ENCODE measurements around the gene DISC1.
"Not testable (repeated sequence)": the region's sequence is repeated elsewhere in the genome, so short reads cannot be mapped to it uniquely, and the experiment has no call there.

Gene DISC1

DNA sequence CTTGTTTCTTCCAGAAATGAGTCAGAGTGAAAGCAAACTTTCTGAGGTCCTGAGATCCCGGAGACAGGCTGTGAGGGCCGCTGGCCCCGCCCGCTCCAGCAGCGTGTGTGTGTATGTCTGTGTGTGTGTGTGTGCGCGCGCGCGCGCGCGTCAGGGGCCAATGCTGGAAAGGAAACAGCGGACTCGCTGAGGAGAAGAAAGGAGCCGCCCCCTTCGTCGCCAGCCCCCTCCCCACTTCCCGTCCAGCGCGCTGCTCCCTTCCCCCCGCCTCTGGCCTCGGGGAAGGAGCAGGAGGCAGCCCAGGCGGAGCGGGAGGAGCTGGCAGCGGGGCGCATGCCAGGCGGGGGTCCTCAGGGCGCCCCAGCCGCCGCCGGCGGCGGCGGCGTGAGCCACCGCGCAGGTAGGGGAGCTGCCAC lies at the start of gene DISC1:
Gene DISC1 (plus strand): TSS at position 256 of the 416 bp plus-strand sequence. CDS start 78 bp downstream, at position 334.
- peak; percentile 78 for DNase-seq

DNA sequence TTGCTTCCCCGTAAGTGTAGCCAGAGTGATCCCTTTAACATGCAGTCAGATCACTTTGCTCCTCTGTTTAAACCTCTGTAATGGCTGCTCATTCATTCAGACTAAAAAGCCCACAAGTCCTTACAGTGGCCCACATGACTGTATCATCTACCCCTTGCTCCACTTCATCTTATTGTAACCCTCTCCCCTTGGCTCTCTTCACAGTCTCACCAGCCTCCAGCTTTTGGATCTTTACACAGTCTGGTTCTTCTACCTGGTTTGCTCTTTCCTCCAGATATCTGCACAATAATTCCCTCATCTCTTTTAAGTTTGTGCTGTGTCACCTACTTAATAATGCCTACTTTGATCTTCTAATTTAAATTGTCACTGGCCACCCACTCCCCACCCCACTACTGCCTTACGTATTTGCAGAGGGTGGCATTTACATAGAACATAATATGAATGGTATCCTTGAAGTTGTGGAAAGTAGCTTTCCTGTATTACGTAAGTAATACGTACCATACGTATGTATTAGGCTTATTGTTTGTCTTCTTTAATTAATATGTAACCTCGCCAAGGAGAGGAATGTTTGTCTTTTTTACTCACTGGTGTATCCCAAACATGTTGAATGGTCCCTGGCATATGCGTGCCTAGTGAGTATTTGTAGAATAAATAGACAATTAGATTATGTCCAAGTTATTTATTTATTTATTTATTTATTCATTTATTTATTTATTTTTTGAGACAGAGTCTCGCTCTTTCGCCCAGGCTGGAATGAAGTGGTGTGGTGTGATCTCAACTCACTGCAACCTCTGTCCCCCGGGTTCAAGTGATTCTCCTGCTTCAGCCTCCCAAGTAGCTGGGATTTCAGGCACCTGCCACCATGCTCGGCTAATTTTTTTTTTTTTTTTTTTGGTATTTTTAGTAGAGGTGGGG lies 49.5 kb upstream of the DISC1 start:
- no peak for DNase-seq

DNA sequence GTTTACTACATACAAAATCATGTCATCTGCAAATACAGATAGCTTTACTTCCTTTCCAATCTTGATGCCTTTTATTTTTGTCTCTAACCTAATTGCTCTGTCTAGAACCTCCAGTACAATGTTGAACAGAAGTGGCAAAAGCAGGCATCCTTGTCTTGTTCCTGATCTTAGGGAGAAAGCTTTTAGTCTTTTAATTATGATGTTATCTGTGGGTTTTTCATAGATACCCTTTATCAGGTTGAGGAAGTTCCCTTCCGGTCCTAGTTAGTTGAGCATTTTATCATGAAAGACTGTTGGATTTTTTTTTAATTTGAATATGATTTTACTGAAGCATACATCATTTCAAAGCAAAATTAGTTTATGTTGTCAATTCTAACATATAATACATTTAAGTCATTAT lies 45.7 kb upstream of the DISC1 start:
- DNase-seq: no peak

DNA sequence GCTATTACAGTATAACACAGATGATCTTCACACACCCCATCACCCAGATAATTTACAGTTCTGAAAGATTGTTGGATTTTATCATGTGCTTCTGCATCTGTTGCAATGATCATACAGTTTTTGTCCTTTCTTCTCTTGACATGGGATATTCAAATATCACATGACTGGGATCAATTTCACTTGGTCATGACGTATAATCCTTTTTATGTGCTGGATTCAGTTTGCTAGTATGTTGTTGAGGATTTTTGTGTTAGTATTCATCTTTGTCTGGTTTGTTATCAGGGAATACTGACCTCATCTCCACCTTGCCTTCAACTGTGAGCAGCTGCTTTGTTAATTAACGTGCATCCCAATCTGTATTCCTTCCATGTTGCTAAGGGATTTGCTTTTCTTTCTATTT lies 44.7 kb upstream of the DISC1 start:
- DNase-seq: no peak

DNA sequence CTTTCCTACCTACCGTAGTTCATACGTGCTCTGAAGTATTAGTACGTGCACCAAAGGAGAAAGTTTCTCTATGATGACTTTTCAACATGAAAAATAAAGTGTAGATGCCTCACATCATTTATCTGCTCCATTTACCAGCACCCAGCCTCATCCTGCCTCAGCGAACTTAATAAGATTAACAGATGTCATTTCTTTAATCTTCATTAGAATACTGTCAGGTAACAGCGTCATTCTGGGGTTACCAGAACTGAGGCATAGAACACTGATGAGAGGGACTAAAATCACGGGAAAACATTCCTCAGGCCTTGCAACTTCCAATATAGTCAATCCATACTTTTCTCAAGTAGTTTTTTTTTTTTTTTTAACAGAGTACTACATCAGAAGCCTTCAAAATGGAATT lies 43.2 kb upstream of the DISC1 start:
- no peak for DNase-seq

DNA sequence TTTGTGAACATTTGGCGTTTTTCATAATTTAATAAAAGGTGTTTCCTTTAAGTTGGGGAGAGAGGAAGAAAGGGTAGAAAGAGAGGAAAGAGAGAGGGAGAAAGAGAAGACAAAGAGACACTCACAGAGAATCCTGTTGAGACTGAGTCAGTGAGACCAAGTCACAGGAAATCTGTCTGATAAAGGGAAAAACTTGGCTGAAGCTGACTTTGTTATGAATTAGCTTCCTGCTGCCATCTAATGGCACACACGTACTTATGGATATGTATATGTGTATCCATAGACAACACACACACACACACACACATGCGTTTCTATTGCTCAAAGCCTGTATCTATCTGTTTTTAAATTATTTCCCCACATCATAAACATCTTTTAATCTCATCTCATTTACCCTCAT lies 42.5 kb upstream of the DISC1 start:
- DNase-seq: peak; percentile 24

DNA sequence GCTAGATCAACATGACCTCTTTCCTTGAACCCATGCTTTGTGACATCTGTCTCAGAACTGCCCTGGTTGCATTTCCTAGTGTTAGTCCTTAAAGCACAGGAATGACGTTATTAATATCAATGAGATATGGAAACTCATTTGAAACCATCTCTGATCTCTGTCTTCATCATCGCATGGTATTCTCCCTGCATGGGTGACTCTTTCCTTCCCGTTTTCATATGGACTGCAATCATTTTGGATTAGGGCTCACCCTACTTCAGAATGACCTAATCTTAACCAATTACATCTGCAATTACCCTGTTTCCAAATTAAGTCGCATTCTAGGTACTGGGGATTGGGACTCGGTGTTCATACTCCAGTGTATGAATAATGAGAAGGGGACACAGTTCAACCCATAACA lies 41.7 kb upstream of the DISC1 start:
- DNase-seq: no peak

DNA sequence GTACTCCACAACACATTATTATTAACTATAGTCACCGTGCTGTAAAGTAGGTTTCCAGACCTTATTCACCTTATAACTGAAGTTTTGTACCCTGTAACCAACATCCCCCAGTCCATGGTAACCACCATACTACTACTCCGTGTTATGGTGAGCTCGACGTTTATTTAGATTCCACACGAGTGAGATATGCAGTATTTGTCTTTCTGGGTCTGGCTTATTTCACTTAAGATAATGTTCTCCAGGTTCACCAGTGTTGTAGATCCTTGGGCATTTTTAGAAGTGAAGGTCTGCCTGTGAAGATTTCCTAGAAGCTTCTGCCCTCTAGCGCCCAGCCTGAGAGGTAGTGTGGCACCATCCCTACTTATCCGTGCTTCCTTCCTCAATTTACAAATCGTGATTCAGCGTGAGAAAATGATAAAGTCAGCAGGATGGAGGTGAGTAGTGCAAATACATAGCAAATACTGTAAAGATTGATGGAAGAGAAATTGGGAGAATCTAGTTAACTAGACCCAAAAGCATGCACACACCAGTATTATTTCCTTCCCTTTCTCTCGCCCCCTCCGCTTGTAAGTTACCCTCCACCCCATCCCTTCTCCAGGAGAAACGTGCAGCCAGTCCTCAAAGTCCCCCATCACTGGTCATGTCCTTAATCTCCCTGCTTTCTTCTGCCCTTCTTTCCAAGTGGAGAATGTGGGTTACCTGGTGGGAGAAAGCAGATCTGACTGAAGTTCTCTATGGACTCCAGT lies 36.0 kb upstream of the DISC1 start:
- peak; percentile 59 for DNase-seq

DNA sequence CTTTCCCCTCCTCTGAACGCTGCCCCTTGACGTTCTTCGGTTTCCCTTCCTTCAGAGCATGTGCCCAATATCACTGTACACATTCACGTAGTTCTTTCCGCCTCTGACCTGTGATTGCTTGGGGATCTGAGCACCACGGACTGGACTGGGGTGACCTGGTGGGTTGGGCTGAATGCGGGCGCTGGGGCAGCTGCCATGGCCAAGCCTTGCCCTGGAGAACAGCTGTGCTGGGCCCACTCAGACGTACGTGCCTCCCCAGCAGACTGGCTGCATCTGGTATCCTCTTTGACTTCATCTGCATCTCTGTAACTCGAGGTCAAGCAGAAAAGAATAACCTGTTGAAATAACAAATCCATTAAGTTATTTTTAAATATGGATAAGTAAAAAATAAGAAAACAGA lies 35.1 kb upstream of the DISC1 start:
- no peak for DNase-seq

DNA sequence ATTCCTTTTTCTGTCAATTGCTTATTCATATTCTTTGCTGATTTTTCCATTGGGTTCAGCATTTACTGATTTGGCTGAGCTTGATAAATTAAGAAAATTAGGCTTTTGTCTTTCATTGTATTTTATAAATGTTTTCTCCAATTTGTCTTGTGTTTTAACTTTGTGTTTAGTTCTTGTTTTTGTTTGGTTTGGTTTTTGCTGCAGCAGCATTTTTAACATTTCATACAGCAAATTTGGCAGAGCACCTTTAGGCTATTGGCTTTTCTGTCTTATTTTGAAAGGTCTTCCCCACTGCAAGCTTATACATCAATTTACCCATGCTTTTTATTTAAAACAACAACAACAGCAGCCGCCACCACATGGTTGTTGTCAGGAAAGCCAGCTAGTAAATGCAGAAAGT lies 33.8 kb upstream of the DISC1 start:
- DNase-seq: no peak

DNA sequence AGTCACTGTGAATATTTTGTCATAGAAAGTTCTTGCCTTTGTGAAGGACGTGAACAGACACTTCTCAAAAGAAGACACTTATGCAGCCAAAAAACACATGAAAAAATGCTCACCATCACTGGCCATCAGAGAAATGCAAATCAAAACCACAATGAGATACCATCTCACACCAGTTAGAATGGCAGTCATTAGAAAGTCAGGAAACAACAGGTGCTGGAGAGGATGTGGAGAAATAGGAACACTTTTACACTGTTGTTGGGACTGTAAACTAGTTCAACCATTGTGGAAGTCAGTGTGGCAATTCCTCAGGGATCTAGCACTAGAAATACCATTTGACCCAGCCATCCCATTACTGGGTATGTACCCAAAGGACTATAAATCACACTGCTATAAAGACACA lies 33.3 kb upstream of the DISC1 start:
- DNase-seq: not testable (repeated sequence)

DNA sequence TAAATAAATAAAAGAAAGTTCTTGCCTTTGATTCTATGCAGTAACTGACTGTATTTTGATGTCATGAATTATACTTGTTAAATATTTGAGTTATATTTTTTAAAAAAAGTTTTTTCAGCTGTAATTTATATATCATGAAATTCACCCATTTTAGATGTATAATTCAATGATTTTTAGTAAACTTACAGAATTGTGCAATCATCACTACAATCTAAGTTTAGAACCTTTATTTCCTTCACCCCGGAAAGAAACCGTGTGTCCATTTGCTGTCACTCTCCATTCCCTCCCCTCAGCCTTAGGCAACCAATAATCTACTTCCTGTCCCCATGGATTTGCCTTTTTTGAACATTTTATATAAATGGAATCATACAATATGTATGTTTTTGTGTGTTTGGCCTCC lies 32.5 kb upstream of the DISC1 start:
- DNase-seq: no peak

DNA sequence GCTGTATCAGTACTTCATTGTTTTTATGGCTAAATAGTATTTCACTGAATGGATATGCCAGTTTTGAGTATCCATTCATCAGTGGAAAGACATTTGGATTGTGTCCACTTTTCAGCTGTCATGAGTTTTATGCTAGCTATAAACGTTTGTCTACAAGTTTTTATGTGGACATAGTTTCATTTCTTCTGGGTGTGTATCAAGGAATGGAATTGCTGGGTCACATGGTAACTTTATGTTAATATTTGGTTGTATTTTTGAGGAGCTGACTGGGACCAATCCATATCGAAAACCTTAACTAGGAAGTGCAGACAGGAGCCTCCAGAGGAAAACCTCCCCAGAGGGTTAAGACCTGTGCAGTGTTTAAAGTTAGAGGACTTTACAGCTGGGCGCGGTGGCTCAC lies 31.8 kb upstream of the DISC1 start:
- no peak for DNase-seq

DNA sequence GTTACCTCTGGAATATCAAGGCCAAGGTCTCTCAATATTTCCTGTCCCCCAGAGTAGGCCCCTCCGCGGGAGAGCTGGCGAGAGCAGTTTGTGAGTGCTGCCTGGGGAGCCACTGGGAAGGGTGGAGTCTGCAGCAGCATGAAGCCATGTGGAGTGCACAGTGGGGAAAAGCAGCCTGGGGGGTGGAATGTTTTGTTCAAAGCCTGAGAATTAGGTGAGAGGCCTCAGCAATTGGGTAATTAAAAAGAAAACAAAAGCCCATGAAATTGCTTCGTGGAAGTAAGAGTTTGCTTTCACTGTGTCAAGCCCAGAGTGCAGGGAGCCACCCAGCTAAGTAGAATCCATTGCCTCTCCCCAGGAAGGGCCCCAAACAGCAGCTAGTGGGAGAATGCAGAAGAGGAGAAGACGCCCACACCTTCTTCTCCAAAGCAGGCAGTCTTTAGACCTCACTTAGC lies 30.2 kb upstream of the DISC1 start:
- DNase-seq: no peak

DNA sequence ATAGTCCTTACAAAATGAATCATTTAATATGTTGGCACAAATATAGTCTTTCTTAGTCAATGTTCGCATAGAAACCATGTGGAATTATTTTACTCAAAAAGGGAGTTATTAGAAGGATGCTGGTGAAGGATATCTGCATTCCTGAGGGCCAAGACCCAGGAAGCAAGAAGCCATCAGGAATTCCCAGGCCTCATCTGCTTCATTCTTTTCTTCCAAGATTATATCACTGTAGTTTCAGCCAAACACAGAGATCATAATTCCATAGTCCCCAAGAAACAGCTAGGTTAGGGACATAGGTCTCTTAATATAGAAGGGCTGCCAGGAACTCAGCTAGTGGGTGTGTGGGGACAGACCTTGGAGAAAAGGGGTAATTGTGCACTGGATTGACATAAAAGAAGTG lies 28.6 kb upstream of the DISC1 start:
- DNase-seq: no peak

DNA sequence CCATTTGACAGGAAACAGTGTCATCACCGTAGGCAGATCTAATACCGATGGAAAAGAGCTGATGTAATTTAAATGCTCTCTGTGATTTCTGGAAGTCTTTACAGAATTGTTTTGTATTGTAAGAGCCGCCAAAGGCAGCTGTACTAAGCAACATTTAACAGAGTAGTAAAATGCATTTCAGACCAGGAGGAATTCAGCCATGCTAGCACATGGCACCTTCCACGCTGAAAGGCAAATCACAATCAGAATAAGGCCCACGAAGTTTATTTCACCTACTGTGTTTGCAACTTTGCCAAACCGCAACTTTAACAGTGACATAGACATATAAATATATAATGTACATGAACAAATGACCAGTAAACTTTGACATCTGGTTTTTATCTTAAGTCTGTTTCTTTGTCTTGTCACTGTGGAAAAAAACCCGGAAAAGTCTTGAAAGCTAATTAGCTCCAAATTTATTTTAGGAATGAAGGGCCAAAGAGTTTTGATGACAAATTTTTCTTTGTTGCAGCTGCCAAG lies 26.1 kb upstream of the DISC1 start:
- no peak for DNase-seq

DNA sequence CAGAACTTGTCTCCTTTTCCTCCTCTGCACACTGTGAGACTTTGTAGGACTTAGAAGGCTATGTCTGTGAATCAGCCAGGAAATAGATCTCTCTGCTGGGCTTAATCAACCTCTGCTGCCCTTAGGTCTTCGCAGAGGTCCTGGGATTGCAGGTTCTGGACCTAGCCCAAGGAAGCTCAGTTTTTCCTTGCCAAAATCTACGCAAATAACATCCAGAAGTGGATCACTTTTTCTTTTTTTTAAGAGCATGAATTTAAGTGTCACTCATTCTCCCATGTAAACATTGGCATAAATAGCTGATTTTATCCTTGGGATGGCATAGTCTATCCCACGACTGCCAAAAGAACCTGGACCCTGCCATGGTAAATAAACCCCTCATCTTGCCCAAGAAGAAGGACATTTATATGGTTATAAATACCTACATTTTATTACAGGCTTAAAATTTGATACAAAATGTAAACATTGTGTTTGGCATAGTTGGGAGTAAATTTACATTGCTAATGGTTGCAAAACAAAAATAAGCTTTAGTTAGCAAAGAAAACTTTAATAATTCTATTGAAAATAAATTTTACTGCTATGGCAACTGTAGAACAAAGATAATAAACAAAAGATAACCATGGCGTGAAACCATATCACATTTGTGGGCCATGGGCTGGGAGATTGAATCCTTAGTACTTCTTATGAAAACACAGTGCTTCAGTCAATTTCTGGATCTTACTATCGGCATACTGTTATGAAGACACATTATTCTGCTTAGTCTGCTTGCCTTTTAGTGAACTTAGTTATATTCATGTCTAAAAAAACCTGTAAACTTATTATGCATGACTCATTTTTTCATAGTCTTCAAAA lies 24.5 kb upstream of the DISC1 start:
- DNase-seq: no peak

DNA sequence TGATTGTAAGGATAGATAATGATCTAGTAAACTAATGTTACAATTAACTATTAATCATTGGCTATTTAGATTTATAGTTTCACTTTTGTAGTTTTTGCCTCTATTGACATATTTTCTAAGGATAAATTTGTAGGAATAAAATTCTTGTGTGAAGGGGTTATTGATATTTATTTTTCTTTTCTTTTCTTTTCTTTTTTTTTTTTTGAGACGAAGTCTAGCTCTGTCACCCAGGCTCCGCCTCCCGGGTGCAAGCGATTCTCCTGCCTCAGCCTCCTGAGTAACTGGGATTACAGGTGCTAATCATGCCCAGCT lies 24.0 kb upstream of the DISC1 start:
- DNase-seq: no peak

DNA sequence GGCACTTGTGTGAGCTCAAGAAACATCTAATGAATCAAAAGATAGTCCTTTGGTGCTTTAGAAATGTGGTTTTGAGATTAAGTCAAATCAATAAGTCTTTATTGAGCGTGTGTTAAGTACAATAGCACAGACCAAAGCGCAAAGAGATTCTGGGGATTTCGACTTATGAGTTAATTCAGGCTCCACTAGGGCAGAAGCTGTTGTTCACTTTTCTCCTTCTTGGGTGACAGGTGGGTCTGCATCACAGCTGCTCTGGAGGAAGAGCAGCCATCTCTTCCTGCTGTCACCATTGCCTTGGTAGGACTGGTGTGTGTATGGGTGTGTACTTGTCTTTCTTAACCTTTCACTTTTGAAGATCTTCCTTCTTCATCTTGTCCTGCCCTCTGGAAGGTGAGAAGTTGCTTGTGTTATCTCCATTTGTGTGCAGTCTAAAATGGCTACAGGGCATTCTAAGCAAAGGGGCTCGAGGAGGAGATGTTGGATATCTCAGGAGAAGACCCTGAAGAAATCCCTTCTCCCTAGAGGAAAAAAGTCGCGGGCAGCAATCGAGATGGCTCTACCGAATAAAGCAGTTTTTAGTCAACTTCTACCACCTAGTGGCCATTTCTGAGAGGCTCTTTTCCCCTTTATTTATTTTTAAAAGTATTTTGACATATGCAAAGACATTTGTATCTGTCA lies 22.9 kb upstream of the DISC1 start:
- peak; percentile 65 for DNase-seq

DNA sequence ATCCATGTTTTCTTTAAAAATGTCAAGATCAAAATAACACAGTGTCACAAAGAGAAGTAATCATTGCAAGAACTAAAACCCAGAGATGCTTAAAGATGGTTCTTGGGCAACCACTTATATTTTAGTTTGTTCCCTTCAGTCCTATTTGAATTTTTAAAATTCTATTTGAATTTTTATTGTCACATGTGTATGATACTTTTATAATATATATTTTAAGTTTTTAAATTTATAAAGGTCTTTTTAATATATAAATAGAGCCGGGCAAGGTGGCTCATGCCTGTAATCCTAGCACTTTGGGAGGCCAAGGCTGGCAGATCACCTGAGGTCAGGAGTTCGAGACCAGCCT lies 22.3 kb upstream of the DISC1 start:
- DNase-seq: no peak

DNA sequence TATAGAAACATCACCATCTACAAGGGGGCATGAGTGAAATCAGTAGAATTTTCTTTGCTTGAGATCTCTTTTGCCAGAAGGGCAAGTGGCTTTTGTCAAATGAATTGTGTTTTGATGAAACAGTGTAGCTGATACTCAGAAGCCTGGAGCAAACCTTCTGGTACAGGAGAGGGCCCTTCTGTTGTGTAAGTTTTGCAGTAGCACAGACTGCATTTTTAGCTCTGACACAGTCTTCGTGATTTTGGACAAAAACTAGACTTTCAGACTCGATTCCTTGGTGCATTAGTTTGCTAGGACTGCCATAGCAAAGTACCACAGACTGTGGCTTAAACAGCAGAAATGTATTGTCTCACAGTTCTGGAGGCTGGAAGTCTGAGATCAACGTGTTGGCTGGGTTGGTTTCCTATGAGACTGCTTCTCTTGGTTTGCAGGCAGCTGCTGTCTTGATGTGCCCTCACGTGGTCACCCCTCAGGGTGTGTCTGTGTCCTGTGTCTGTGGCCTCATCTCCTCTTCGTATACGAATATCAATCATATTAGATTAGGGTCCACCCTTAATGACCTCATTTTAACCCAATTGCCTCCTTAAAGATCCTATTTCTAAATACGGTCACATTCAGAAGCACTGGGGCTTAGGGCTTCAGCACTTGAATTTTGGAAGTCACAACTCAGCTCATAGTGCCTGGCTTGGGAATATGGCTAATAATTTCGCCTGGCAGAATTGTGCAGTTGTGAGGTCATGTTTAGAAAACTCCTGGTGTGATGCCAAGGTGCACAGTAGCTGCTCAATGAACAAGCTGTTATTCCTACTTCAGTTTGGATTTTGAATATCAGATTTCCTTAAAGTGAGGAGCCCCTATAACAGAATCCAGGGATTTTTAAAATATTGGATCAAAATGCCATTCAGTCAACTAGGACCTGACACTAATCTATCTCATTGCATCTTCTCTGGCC lies 21.2 kb upstream of the DISC1 start:
- no peak for DNase-seq

All from activated CD4-positive, alpha-beta T cell treated with anti-CD3 and anti-CD28 coated beads, Interleukin-2, amount 50 U/mL, for 16 hours (primary cell).